Mesendoderm (in vitro differentiated cells): ENCODE measurements around the gene HAND1.

Source experiments
- DNase-seq: peaks from one replicate; pipeline ENCODE4 v3.0.0; 2013
- H2AK5ac ChIP-seq: 2 replicates; pipeline ENCODE4 v1.6.1; 2013; ENCODE audit warnings: low read length, inconsistent platforms
- H2BK120ac ChIP-seq: 2 replicates; pipeline ENCODE4 v1.6.1; 2013; ENCODE audit warnings: low read depth, mild to moderate bottlenecking, low read length, moderate library complexity, mixed read lengths
- H2BK15ac ChIP-seq: replicated peaks from 2 replicates; pipeline ENCODE4 v1.6.1; 2013; ENCODE audit warnings: low read depth, mild to moderate bottlenecking, moderate library complexity
- H2BK5ac ChIP-seq: 2 replicates; pipeline ENCODE4 v1.6.1; 2013; ENCODE audit warnings: low read length, inconsistent platforms
- H3K18ac ChIP-seq: 2 replicates; pipeline ENCODE4 v1.6.1; 2013; ENCODE audit warnings: mild to moderate bottlenecking, low read length, mixed read lengths
- H3K23ac ChIP-seq: one replicate; pipeline ENCODE4 v1.6.1; 2013; ENCODE audit warnings: low read length
- H3K27ac ChIP-seq: 2 replicates; pipeline ENCODE4 v1.5.1; 2013; ENCODE audit warnings: low read depth, mild to moderate bottlenecking, inconsistent platforms, low read length, moderate library complexity
- H3K27me3 ChIP-seq: 2 replicates; pipeline ENCODE4 v1.6.1; 2013; ENCODE audit warnings: low read length, control low read depth, mild to moderate bottlenecking, inconsistent platforms; ENCODE audit not compliant: insufficient read depth, poor library complexity
- H3K36me3 ChIP-seq: 2 replicates; pipeline ENCODE4 v1.6.1; 2013; ENCODE audit warnings: low read length, inconsistent platforms; ENCODE audit not compliant: control insufficient read depth, insufficient read depth
- H3K4ac ChIP-seq: one replicate; pipeline ENCODE4 v1.6.1; 2013; ENCODE audit warnings: low read depth, mild to moderate bottlenecking, low read length, moderate library complexity
- H3K4me1 ChIP-seq: 2 replicates; pipeline ENCODE4 v1.6.1; 2013; ENCODE audit warnings: low read depth, low read length, inconsistent platforms; ENCODE audit not compliant: control insufficient read depth
- H3K4me2 ChIP-seq: 2 replicates; pipeline ENCODE4 v1.6.1; 2013; ENCODE audit warnings: low read length
- H3K4me3 ChIP-seq: 2 replicates; pipeline ENCODE4 v1.5.1; 2013; ENCODE audit warnings: mild to moderate bottlenecking, low read length
- H3K56ac ChIP-seq: one replicate; pipeline ENCODE4 v1.6.1; 2013; ENCODE audit warnings: low read length
- H3K79me1 ChIP-seq: 2 replicates; pipeline ENCODE4 v1.6.1; 2013; ENCODE audit warnings: low read length, inconsistent platforms
- H3K79me2 ChIP-seq: 2 replicates; pipeline ENCODE4 v1.6.1; 2013; ENCODE audit warnings: mild to moderate bottlenecking, low read length; ENCODE audit not compliant: control insufficient read depth, insufficient read depth
- H3K9ac ChIP-seq: 2 replicates; pipeline ENCODE4 v1.6.1; 2013; ENCODE audit warnings: low read length, inconsistent platforms
- H4K5ac ChIP-seq: one replicate; pipeline ENCODE4 v1.6.1; 2013; ENCODE audit warnings: low read length
- H4K8ac ChIP-seq: one replicate; pipeline ENCODE4 v1.6.1; 2013; ENCODE audit warnings: low read depth, mild to moderate bottlenecking, control low read depth, low read length, moderate library complexity
- WGBS: extraction: QIAGEN DNeasy Blood & Tissue Kit; methylation state at CpG from one replicate; pipeline ENCODE4 v1.1.7; 2013; ENCODE audit warnings: low lambda C conversion rate, missing lambda C conversion rate; ENCODE audit not compliant: insufficient coverage; ENCODE audit errors: extremely low coverage; 5-methylcytosine and 5-hydroxymethylcytosine counted together

HAND1 gene

DNA sequence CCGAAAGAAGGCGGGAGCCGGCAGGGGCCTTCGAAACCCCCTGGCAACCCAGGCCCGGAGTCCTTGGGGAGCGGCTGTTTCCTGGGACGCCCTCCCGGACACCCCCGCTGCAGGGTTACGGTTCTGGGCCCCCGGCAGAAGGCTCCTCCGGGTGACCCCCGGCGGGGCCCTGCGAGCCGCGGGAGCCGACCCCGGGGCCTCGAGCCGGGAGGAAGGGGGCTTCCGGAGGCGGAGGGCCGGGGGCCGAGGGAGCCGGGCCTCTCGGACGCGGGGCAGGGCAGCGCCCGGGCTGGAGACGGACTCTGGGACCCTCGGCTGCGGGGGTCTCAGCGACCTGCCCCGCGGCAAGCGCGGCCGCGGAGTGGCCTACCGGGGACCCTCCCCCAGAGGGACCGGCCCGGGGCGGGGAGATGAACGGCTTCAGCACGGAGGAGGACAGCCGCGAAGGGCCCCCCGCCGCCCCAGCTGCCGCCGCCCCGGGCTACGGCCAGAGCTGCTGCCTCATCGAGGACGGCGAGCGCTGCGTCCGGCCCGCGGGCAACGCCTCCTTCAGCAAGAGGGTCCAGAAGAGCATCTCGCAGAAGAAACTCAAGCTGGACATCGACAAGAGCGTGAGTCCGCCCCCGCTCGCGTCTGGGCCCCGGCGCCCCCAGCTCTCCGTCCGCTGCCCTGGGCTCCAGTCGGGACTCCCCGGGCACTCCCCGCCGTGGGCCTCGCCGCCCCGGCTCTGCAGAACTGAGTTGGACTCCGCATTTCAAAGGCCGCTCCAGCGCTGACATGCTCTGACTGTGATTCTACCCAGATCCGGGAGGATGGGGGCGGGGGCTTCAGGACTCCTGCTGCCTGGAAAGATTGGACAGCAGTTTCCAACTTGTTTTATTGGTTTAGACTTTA lies 31.6 kb downstream of the HAND1 start:
- Histone ChIP-seq H2BK5ac (no peak overlapping the region), H3K9ac (peak overlapping the region; percentile 72), H3K18ac (peak overlapping the region; percentile 78), H3K27ac (peak overlapping the region; percentile 43), H4K8ac (no peak overlapping the region), H2AK5ac (no peak overlapping the region), H3K4me1 (peaks cover 3% of the 10 kb centered on the region), H3K79me1 (peaks cover 8% of the 10 kb centered on the region), H3K27me3 (no peaks in the 10 kb centered on the region), H3K4me3 (peak overlapping the region; percentile 68), H2BK120ac (no peak overlapping the region), H3K56ac (peak overlapping the region; percentile 80), H3K4ac (peak overlapping the region; percentile 76), H4K5ac (no peak overlapping the region), H3K79me2 (peaks cover 6% of the 10 kb centered on the region), H3K36me3 (no peaks in the 10 kb centered on the region), H2BK15ac (no peak overlapping the region), H3K4me2 (peak overlapping the region; percentile 73), H3K23ac (no peak overlapping the region)
- DNase-seq, result peak; percentile 65
- WGBS, result no CpG with 5 or more reads among the region's 87 CpGs

DNA sequence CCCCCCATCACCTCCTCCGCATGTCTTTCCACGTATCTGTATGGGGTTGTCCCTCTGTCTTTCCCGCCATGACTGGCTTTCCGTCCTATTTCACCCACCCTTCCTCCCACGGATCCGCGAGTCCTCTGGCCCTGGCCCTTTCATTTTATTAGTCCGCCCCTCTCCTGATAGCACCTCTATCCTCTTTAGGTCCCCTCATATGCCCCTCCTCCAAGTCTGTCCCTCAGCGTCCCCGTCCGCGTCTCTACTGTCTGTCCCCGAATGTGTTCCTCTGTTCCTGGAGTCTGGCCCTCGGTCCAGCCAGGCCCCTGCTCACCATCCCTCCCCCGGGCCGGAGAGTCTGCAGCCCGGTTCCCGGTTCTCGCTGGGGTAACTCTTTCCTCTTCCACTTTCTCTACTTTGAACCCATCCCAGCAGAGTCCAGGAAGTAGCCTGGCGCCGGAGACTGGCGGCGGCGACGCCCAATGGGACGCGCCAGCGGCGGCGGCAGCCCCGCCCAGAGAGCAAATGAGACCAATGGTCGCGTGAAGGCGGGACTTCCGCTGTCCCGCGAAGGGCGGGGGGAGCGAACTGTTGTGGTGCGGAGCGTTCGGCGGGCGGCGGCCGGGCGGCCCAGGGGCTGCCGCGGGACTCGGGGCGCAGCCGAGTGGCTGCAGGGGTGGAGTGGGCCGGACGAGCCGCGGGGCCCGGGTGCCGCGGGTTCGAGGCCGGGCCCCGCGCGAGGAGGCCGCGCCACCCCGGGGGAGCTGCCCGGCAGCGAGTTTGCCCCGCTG lies 32.4 kb downstream of the HAND1 start, which contains the start of gene SAP30L:
Gene SAP30L, plus strand, starts transcription at position 576 of the 773 bp plus-strand sequence. CDS start 608 bp downstream, outside the sequence.
- Histone ChIP-seq H3K9ac (peak within 1 kb of the TSS; percentile 89), H3K23ac (peak within 1 kb of the TSS; percentile 95), H2BK120ac (no peak within 1 kb of the TSS), H3K4me3 (peak within 1 kb of the TSS; percentile 96), H2AK5ac (no peak within 1 kb of the TSS), H3K36me3 (no peaks in the 10 kb centered on the region), H3K56ac (peak within 1 kb of the TSS; percentile 95), H2BK5ac (no peak within 1 kb of the TSS), H3K79me2 (peaks cover 6% of the 10 kb centered on the region), H4K5ac (no peak within 1 kb of the TSS), H4K8ac (no peak within 1 kb of the TSS), H3K18ac (peak within 1 kb of the TSS; percentile 78), H3K79me1 (peaks cover 8% of the 10 kb centered on the region), H2BK15ac (no peak within 1 kb of the TSS), H3K4ac (peak within 1 kb of the TSS; percentile 76), H3K4me1 (peaks cover 3% of the 10 kb centered on the region), H3K27me3 (no peaks in the 10 kb centered on the region), H3K4me2 (peak within 1 kb of the TSS; percentile 100), H3K27ac (peak within 1 kb of the TSS; percentile 43)
- WGBS, result no CpG with 5 or more reads among the region's 70 CpGs
- peak; percentile 96 for DNase-seq

DNA sequence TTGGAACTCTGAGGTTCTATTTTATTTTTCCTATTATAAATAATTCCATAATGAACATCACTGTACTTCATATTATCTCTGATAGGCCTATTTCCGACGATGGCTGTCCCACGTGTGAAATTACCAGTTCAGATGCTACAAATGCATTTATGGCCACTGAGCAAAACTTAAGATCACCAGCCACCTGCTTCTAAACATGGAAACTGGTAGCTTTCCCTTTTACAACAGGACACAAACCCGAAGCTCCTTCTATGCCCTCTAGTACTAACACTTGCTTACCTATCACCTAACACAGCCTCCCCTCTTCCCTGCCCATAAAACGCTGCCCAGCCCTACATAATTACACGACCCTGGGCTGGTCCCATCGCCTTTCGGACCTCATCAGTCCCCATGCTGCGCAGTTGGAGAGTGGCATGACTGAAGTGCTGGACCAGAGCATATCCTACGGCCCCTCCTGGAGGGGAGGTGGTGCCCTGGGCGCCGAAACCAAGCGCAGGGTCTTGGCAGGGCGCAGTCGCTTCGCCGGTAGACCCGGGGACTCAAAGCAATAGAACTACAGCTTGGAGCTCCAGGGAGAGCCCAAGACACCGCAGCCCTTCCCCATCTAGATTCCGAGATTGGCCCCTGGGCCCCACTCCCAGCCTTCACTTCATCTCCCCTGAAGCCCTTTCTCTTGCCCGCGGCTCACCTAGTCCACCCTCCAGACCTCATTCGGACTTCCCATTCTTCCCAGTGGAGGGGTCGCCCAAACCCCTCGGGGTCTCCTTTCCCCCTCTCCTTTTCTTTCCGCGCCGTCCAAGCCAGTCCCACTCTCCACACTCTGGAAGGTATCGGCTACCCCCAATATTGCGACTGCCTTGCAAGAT lies 33.2 kb downstream of the HAND1 start:
- peaks cover 6% of the 10 kb centered on the region for H3K79me2 ChIP-seq
- peak overlapping the region; percentile 89 for H3K9ac ChIP-seq
- H3K27ac ChIP-seq, result no peak overlapping the region
- H2BK5ac ChIP-seq, result no peak overlapping the region
- peak overlapping the region; percentile 95 for H3K23ac ChIP-seq
- no peak overlapping the region for H2BK120ac ChIP-seq
- WGBS, result no CpG with 5 or more reads among the region's 30 CpGs
- H3K4me3 ChIP-seq, result peak overlapping the region; percentile 96
- DNase-seq, result peak; percentile 37
- peaks cover 3% of the 10 kb centered on the region for H3K4me1 ChIP-seq
- H3K4me2 ChIP-seq, result peak overlapping the region; percentile 100
- H3K4ac ChIP-seq, result no peak overlapping the region
- no peak overlapping the region for H2BK15ac ChIP-seq
- H3K56ac ChIP-seq, result peak overlapping the region; percentile 95
- H3K79me1 ChIP-seq, result peaks cover 8% of the 10 kb centered on the region
- no peak overlapping the region for H2AK5ac ChIP-seq
- no peak overlapping the region for H4K5ac ChIP-seq
- no peak overlapping the region for H4K8ac ChIP-seq
- no peaks in the 10 kb centered on the region for H3K36me3 ChIP-seq
- H3K27me3 ChIP-seq, result no peaks in the 10 kb centered on the region
- H3K18ac ChIP-seq, result no peak overlapping the region

DNA sequence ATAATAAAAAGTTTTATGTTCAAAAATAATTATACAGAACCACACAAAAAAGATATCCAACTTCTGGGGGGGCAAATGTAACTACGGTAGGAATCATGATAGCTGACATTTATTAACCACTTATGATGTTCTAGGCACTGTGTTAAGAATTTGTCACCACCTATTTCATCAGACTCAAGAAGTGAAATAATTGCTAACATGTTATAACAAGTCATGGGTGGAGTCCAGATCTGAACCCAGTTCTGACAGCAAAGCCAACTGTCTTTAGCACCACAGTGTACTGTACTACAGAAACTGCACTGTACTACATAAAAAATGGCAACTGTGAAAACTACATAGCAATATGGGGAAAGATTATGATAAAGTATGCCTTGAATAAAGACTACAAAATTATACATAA lies 35.2 kb downstream of the HAND1 start:
- Histone ChIP-seq H3K4me2 (no peak overlapping the region), H2BK15ac (no peak overlapping the region), H3K79me2 (no peaks in the 10 kb centered on the region), H3K56ac (no peak overlapping the region), H3K79me1 (no peaks in the 10 kb centered on the region), H3K4me3 (no peak overlapping the region), H3K4me1 (peaks cover 3% of the 10 kb centered on the region), H2BK120ac (no peak overlapping the region), H3K27me3 (no peaks in the 10 kb centered on the region), H3K27ac (no peak overlapping the region), H4K5ac (no peak overlapping the region), H3K4ac (no peak overlapping the region), H3K9ac (no peak overlapping the region), H3K23ac (no peak overlapping the region), H2BK5ac (no peak overlapping the region), H4K8ac (no peak overlapping the region), H2AK5ac (no peak overlapping the region), H3K36me3 (no peaks in the 10 kb centered on the region), H3K18ac (no peak overlapping the region)
- no CpG with 5 or more reads among the region's 1 CpG for WGBS
- no peak for DNase-seq

DNA sequence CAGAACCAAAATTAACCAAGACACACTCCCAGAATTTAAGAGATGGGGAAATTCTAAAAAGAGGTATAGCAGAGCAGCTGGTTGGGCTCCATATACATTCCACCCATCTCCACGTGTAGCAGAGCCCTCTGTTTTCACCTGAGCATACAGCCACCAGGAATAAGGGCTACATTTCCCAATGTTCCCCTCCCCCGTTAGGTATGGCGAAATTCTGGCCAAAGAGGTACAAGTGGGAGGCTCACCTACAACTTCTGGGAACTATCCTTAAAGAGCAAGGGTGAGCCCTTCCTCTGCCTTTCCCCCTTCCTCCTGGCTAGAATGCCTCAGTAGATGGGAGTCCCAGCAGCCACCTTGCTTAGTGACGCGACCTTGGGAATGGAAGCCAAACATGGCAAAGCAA lies 37.5 kb downstream of the HAND1 start:
- Histone ChIP-seq H3K27ac (no peak overlapping the region), H3K56ac (no peak overlapping the region), H3K79me2 (no peaks in the 10 kb centered on the region), H2BK120ac (no peak overlapping the region), H2BK5ac (no peak overlapping the region), H3K4me1 (peaks cover 3% of the 10 kb centered on the region), H3K79me1 (no peaks in the 10 kb centered on the region), H3K23ac (no peak overlapping the region), H2AK5ac (no peak overlapping the region), H3K36me3 (peaks cover 2% of the 10 kb centered on the region), H3K4me2 (no peak overlapping the region), H3K4ac (no peak overlapping the region), H2BK15ac (no peak overlapping the region), H3K4me3 (no peak overlapping the region), H4K8ac (no peak overlapping the region), H3K18ac (no peak overlapping the region), H3K27me3 (no peaks in the 10 kb centered on the region), H3K9ac (no peak overlapping the region), H4K5ac (no peak overlapping the region)
- WGBS, result no CpG with 5 or more reads among the region's 5 CpGs
- no peak for DNase-seq
